RWPE1 (cell line): ENCODE data around the gene TNPO2.

Source experiments
- CTCF ChIA-PET: fragments of 350-600 bp; sonication (Branson Sonifier 250); formaldehyde crosslinking; extraction: SDS; loops from one replicate; lab custom pipeline; 2021; lab: Yijun Ruan, JAX
- POLR2A ChIA-PET: fragments of 400-600 bp; formaldehyde crosslinking; extraction: SDS; loops from one replicate; lab custom pipeline; 2020; ENCODE audit warnings: antibody characterized with exemption; ENCODE audit not compliant: low non-redundant PET; lab: Yijun Ruan, JAX
- DNase-seq: peaks from one replicate; pipeline ENCODE4 v3.0.0; 2012; ENCODE audit warnings: low spot score
- H3K27ac ChIP-seq: fragments of 450-650 bp; 2 replicates; pipeline ENCODE4 v1.5.1; 2017
- CTCF ChIP-seq: fragments of 450-650 bp; conservative IDR thresholded peaks from 2 replicates; pipeline ENCODE4 v1.5.1; 2017; ENCODE audit warnings: low read depth, mild to moderate bottlenecking

TNPO2 gene

GRCh38 chr19:12652219-12652618 lies 71.5 kb downstream of the TNPO2 start:
- no peak for TF ChIP-seq CTCF
- CTCF ChIA-PET, result interaction anchor here (0.6 kb wide), 2 partner anchors 10 to 26 kb away, joined by 3 to 7 read pairs; no protein-coding TSS in a partner anchor
- no peak overlapping the region for H3K27ac ChIP-seq
- POLR2A ChIA-PET, result no interaction called here
- DNase-seq, result no peak

- TF ChIP-seq CTCF, result no peak
- H3K27ac ChIP-seq, result no peak overlapping the region
- no peak for DNase-seq
- POLR2A ChIA-PET, result no interaction called here
- CTCF ChIA-PET, result interaction anchor here (0.7 kb wide), 1 partner anchor 285 kb away, joined by 13 read pairs; no protein-coding TSS in a partner anchor
Observed at GRCh38 chr19:12649941-12650340, 73.8 kb downstream of the TNPO2 start.
